ENCODE data around the gene TWF1. TPM values are rescaled to one million over a fixed set of nuclear protein-coding genes. Genes with fewer than 3 reads are reported as not detected.

The TWF1 gene
- total and polyA plus RNA-seq, 2 of the 8 experiments (the other 6 are each of a cell fraction or from before 2014, with no cell fraction given): 7.6 to 27.9 TPM

DNA sequence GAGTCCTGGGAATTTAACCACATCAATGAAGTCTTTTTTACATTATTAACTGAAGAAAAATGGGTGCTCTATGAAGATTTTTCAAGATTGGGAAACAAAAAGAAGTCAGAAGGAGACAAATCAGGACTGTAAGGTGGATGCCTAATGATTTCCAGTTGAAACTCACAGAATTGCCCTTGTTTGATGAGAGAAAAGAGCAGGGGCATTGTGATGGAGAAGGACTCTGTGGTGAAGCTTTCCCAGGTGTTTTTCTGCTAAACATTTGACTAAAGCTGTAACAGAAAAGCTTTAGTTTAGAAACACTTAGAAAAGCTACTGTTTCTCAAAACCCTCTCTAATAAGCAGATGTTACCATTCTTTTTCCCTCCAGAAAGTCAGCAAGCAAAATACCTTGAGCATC lies 41.6 kb downstream of the TWF1 start:
- no peaks in the 10 kb centered on the region for H4K20me1 ChIP-seq (replicated peaks in 1 of 2; ENCODE audit: control insufficient read depth in 1 of 2, insufficient read depth in 2 of 2, low read length in 2 of 2)
- no peaks in the 10 kb centered on the region for H3K23me2 ChIP-seq (ENCODE audit: low read depth, low read length)
- H3K4me2 ChIP-seq (ENCODE audit: insufficient read depth in 1 of 2, low read depth in 2 of 2, low read length in 2 of 2): no peak overlapping the region; a peak in 1 of 4 replicates
- no peaks in the 10 kb centered on the region for H3K27me3 ChIP-seq (replicated peaks in 1 of 4; ENCODE audit: control insufficient read depth in 3 of 4, extremely low read depth in 1 of 4, insufficient read depth in 3 of 4, low read length in 3 of 4)
- no peak overlapping the region for H2BK20ac ChIP-seq (ENCODE audit: low read length)
- H3K36me3 ChIP-seq (ENCODE audit: control insufficient read depth in 2 of 4, insufficient read depth in 4 of 4, low read length in 3 of 4): no peaks in the 10 kb centered on the region
- peaks cover 0 to 14% (median 6%) of the 10 kb centered on the region in 4 experiments; a peak in 5 of 7 replicates for H3K4me1 ChIP-seq (replicated peaks in 1 of 4; ENCODE audit: control insufficient read depth in 3 of 4, insufficient read depth in 4 of 4, low read length in 3 of 4)
- ChIA-PET POLR2A (ENCODE audit: partially characterized antibody) (no interaction called here), CTCF (ENCODE audit: partially characterized antibody) (interaction anchor here (3.1 kb wide), 1 partner anchor 12 kb away, joined by 15 read pairs; no protein-coding TSS in a partner anchor)
- no peak overlapping the region for H2AFZ ChIP-seq (ENCODE audit: low read length)
- H3K4ac ChIP-seq (replicated peaks; ENCODE audit: insufficient read length, low read depth, low read length): no peak overlapping the region
- no peak overlapping the region for H4K8ac ChIP-seq (ENCODE audit: extremely low read depth, insufficient read depth, low read length)
- no peak for DNase-seq (ENCODE audit: low read depth in 1 of 2, low spot score in 2 of 2)
- no peak overlapping the region for H3K9ac ChIP-seq (replicated peaks in 1 of 4; ENCODE audit: extremely low read depth in 1 of 4, low read depth in 3 of 4, low read length in 3 of 4)
- no peak overlapping the region for H3K23ac ChIP-seq (ENCODE audit: insufficient read length)
- H3K4me3 ChIP-seq (ENCODE audit: extremely low read depth in 1 of 4, insufficient read depth in 2 of 4, low read depth in 3 of 4, low read length in 4 of 4): no peak overlapping the region
- peak overlapping the region; percentile 38; the same call in 1 of the 2 replicates for H3K27ac ChIP-seq (ENCODE audit: low read depth, low read length)
- no peak overlapping the region for H2BK12ac ChIP-seq (ENCODE audit: low read depth, low read length)
- H4K91ac ChIP-seq (replicated peaks; ENCODE audit: insufficient read length, low read length): no peak overlapping the region
- no peak overlapping the region for H2BK15ac ChIP-seq (ENCODE audit: low read length)
- TF ChIP-seq TEAD4 (IDR thresholded peaks at IDR 0.05; ENCODE audit: low read depth, low read length): no peak
- H3K14ac ChIP-seq (ENCODE audit: insufficient read length): no peak overlapping the region
- H3K9me3 ChIP-seq (ENCODE audit: insufficient read depth in 2 of 2, low read depth in 1 of 2, low read length in 1 of 2): no peaks in the 10 kb centered on the region
- H3K79me1 ChIP-seq (ENCODE audit: low read depth, low read length): no peaks in the 10 kb centered on the region
- H3K18ac ChIP-seq (ENCODE audit: extremely low read depth, low read length): no peak overlapping the region
- no peak overlapping the region for H2BK120ac ChIP-seq (replicated peaks; ENCODE audit: low read depth, low read length)
- no peak overlapping the region for H2BK5ac ChIP-seq (ENCODE audit: low read depth, low read length)
- H2AK5ac ChIP-seq (ENCODE audit: low read depth, low read length): no peak overlapping the region
- H3K56ac ChIP-seq (replicated peaks; ENCODE audit: insufficient read length, low read depth, low read length): no peak overlapping the region
- H4K5ac ChIP-seq (ENCODE audit: insufficient read length, low read depth, low read length): no peak overlapping the region
- H3K79me2 ChIP-seq (ENCODE audit: control insufficient read depth in 1 of 2, insufficient read depth in 2 of 2, low read length in 2 of 2): no peaks in the 10 kb centered on the region
- FAIRE-seq: no peak

Data from H1 (cell line).